Astrocyte (in vitro differentiated cells and primary cell): Measurements from ENCODE around the gene ACSL6. TPM values are rescaled to one million over a fixed set of nuclear protein-coding genes. Genes with fewer than 3 reads are reported as not detected.

Source experiments
- DNase-seq: peaks from one replicate; pipeline ENCODE4 v3.0.0-alpha.2; 2010; ENCODE audit warnings: low read depth
- FAIRE-seq: peaks from 2 replicates; lab custom pipeline; 2011; peaks lifted over from hg19 to GRCh38; lab: Jason Lieb, UNC
- H2AFZ ChIP-seq: 2 replicates; pipeline ENCODE4 v1.6.0; 2012; ENCODE audit warnings: low read depth, low read length, inconsistent platforms
- H3K27ac ChIP-seq: 2 replicates; pipeline ENCODE4 v1.5.1; 2011; ENCODE audit warnings: low read depth, low read length, inconsistent platforms
- H3K27me3 ChIP-seq: 2 replicates; pipeline ENCODE4 v1.6.0; 2011; ENCODE audit warnings: low read length, inconsistent platforms; ENCODE audit not compliant: insufficient read depth
- H3K36me3 ChIP-seq: 2 replicates; pipeline ENCODE4 v1.5.1; 2011; ENCODE audit warnings: low read length, inconsistent platforms; ENCODE audit not compliant: insufficient read depth
- H3K4me1 ChIP-seq: 2 replicates; pipeline ENCODE4 v1.5.1; 2011; ENCODE audit warnings: low read length, inconsistent platforms; ENCODE audit not compliant: insufficient read depth
- H3K4me2 ChIP-seq: 2 replicates; pipeline ENCODE4 v1.6.0; 2012; ENCODE audit warnings: low read length, inconsistent platforms
- H3K4me3 ChIP-seq: 2 replicates; pipeline ENCODE4 v1.5.1; 2011; ENCODE audit warnings: low read depth, mild to moderate bottlenecking, low read length, inconsistent platforms; ENCODE audit not compliant: insufficient read depth
- H3K79me2 ChIP-seq: 2 replicates; pipeline ENCODE4 v1.6.0; 2012; ENCODE audit warnings: mild to moderate bottlenecking, low read length, inconsistent platforms; ENCODE audit not compliant: insufficient read depth
- H3K9ac ChIP-seq: 2 replicates; pipeline ENCODE4 v1.6.0; 2012; ENCODE audit warnings: mild to moderate bottlenecking, low read length, inconsistent platforms
- H3K9me3 ChIP-seq: 2 replicates; pipeline ENCODE4 v1.5.1; 2012; ENCODE audit warnings: low read depth, mild to moderate bottlenecking, low read length, inconsistent platforms; ENCODE audit not compliant: insufficient read depth
- H4K20me1 ChIP-seq: 2 replicates; pipeline ENCODE4 v1.6.0; 2012; ENCODE audit warnings: low read length, inconsistent platforms; ENCODE audit not compliant: insufficient read depth
- H3K27ac Mint-ChIP-seq: one replicate; pipeline ENCODE4 v1.8.0; 2021; ENCODE audit warnings: mild to moderate bottlenecking, mixed read lengths; ENCODE audit not compliant: unreplicated experiment
- H3K27me3 Mint-ChIP-seq: one replicate; pipeline ENCODE4 v1.8.0; 2021; ENCODE audit warnings: low read depth, mixed read lengths; ENCODE audit not compliant: unreplicated experiment
- H3K36me3 Mint-ChIP-seq: one replicate; pipeline ENCODE4 v1.8.0; 2021; ENCODE audit warnings: low read depth, mixed read lengths; ENCODE audit not compliant: unreplicated experiment
- H3K4me1 Mint-ChIP-seq: one replicate; pipeline ENCODE4 v1.8.0; 2021; ENCODE audit warnings: low read depth, mixed read lengths; ENCODE audit not compliant: unreplicated experiment
- H3K4me3 Mint-ChIP-seq: one replicate; pipeline ENCODE4 v1.8.0; 2021; ENCODE audit warnings: mild to moderate bottlenecking, moderate library complexity, mixed read lengths; ENCODE audit not compliant: unreplicated experiment
- H3K9me3 Mint-ChIP-seq: one replicate; pipeline ENCODE4 v1.8.0; 2021; ENCODE audit warnings: mild to moderate bottlenecking, mixed read lengths; ENCODE audit not compliant: unreplicated experiment
- CTCF ChIP-seq: IDR thresholded peaks from 2 replicates; pipeline ENCODE4 v1.5.1; 2011; ENCODE audit warnings: low read depth, mild to moderate bottlenecking, inconsistent platforms, low read length, moderate library complexity; ENCODE audit not compliant: insufficient read depth
- EZH2 ChIP-seq: IDR thresholded peaks from 2 replicates; pipeline ENCODE4 v1.6.1; 2012; ENCODE audit warnings: mild to moderate bottlenecking, low read length, inconsistent platforms; ENCODE audit not compliant: insufficient read depth
- total RNA-seq: library from RNA; stranded (reverse); gene quantifications from 2 replicates; pipeline ENCODE4 v1.2.1, GENCODE V29; 2021

ACSL6 gene
- total RNA-seq, 1 donor from 2014 or later = 0.07 TPM

- H3K79me2 ChIP-seq = no peaks in the 10 kb centered on the region
- TF ChIP-seq EZH2 (no peak), CTCF (no peak)
- DNase-seq (peak; percentile 83), FAIRE-seq (no peak)
- H3K27me3 Mint-ChIP-seq = peaks cover 16% of the 10 kb centered on the region
- no peaks in the 10 kb centered on the region for H3K4me1 ChIP-seq
- no peak overlapping the region for H3K27ac ChIP-seq
- H3K9me3 ChIP-seq = no peaks in the 10 kb centered on the region
- no peak overlapping the region for H3K9ac ChIP-seq
- H3K4me1 Mint-ChIP-seq = no peaks in the 10 kb centered on the region
- H3K9me3 Mint-ChIP-seq = no peaks in the 10 kb centered on the region
- no peaks in the 10 kb centered on the region for H3K36me3 ChIP-seq
- no peak overlapping the region for H3K4me3 Mint-ChIP-seq
- no peak overlapping the region for H3K4me2 ChIP-seq
- no peak overlapping the region for H2AFZ ChIP-seq
- H3K27ac Mint-ChIP-seq = no peak overlapping the region
- H4K20me1 ChIP-seq = no peaks in the 10 kb centered on the region
- no peaks in the 10 kb centered on the region for H3K27me3 ChIP-seq
- H3K36me3 Mint-ChIP-seq = peaks cover 2% of the 10 kb centered on the region
- no peak overlapping the region for H3K4me3 ChIP-seq
Measured at GRCh38 chr5:131968396-131968954, 43.0 kb downstream of the ACSL6 start.

GRCh38 chr5:131966551-131966950 lies 44.9 kb downstream of the ACSL6 start:
- Histone ChIP-seq H3K9me3 (no peaks in the 10 kb centered on the region), H3K4me2 (no peak overlapping the region), H4K20me1 (no peaks in the 10 kb centered on the region), H3K79me2 (no peaks in the 10 kb centered on the region), H3K9ac (no peak overlapping the region), H3K36me3 (no peaks in the 10 kb centered on the region), H3K27ac (no peak overlapping the region), H2AFZ (no peak overlapping the region), H3K27me3 (no peaks in the 10 kb centered on the region), H3K4me1 (no peaks in the 10 kb centered on the region), H3K4me3 (no peak overlapping the region)
- no peak for TF ChIP-seq EZH2
- no peak for TF ChIP-seq CTCF
- peaks cover 2% of the 10 kb centered on the region for H3K36me3 Mint-ChIP-seq
- H3K9me3 Mint-ChIP-seq = no peaks in the 10 kb centered on the region
- peaks cover 20% of the 10 kb centered on the region for H3K27me3 Mint-ChIP-seq
- H3K4me1 Mint-ChIP-seq = no peaks in the 10 kb centered on the region
- DNase-seq (no peak), FAIRE-seq (no peak)
- no peak overlapping the region for H3K4me3 Mint-ChIP-seq
- no peak overlapping the region for H3K27ac Mint-ChIP-seq

- no peak for FAIRE-seq
- Histone ChIP-seq H4K20me1 (no peaks in the 10 kb centered on the region), H3K36me3 (no peaks in the 10 kb centered on the region), H3K79me2 (no peaks in the 10 kb centered on the region), H3K27me3 (no peaks in the 10 kb centered on the region), H3K4me3 (no peak overlapping the region), H3K4me2 (no peak overlapping the region), H2AFZ (no peak overlapping the region), H3K9ac (no peak overlapping the region), H3K27ac (no peak overlapping the region), H3K4me1 (no peaks in the 10 kb centered on the region), H3K9me3 (no peaks in the 10 kb centered on the region)
- H3K4me3 Mint-ChIP-seq = no peak overlapping the region
- no peaks in the 10 kb centered on the region for H3K9me3 Mint-ChIP-seq
- TF ChIP-seq EZH2 (no peak), CTCF (no peak)
- no peak for DNase-seq
- H3K27ac Mint-ChIP-seq = no peak overlapping the region
- H3K4me1 Mint-ChIP-seq = no peaks in the 10 kb centered on the region
- peaks cover 20% of the 10 kb centered on the region for H3K27me3 Mint-ChIP-seq
- peaks cover 2% of the 10 kb centered on the region for H3K36me3 Mint-ChIP-seq
Measured at GRCh38 chr5:131965826-131966415, 45.5 kb downstream of the ACSL6 start.
